GM12801 (cell line): ENCODE results near the gene PAWR.

Source experiments
- CTCF ChIP-seq: IDR thresholded peaks from one replicate; pipeline ENCODE4 v1.5.1; 2011; ENCODE audit warnings: control low read depth; ENCODE audit not compliant: insufficient read length; ENCODE audit errors: extremely low read depth

Gene PAWR

GRCh38 chr12:79560225-79560889 is 130.4 kb downstream of the PAWR start:
- no peak for TF ChIP-seq CTCF

- no peak for TF ChIP-seq CTCF
Measured at GRCh38 chr12:79559591-79559990, 131.2 kb downstream of the PAWR start.

GRCh38 chr12:79558924-79559469 is 131.8 kb downstream of the PAWR start:
- TF ChIP-seq CTCF: no peak

DNA sequence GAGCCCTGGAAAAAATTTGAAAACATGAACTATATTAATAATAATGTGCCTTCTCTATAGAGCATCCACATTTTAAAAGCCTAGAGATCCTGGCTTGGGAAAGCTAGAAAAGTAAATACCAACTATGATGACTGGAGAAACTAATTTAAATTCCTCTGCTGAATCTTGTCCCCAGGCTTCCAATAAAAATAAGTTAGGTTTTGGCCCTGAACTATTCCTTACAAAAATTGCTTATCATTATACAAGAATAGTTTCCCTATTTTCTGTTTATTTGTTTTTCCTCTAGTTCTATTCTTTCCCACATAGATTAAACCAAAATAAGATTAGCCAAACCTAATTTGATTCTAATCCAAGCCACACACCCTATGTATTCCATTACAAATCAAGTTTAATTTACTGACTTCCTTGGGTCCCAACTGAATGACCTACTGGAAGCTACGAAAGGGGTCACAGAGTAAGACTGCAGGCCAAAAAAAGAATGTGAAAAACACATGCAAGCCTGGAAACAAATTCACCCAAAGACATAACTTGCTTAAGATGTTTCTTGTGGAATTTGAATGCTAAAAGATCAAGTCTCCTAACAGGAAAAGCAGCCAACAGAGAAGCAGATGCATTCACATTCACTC is 133.0 kb downstream of the PAWR start:
- no peak for TF ChIP-seq CTCF

GRCh38 chr12:79555028-79555925 is 135.5 kb downstream of the PAWR start:
- no peak for TF ChIP-seq CTCF

- no peak for TF ChIP-seq CTCF
Measured at GRCh38 chr12:79553863-79554574, 136.7 kb downstream of the PAWR start.
